Hepatocyte (in vitro differentiated cells): Measurements from ENCODE around the gene SPTLC1. TPM values are rescaled to one million over a fixed set of nuclear protein-coding genes. Genes with fewer than 3 reads are reported as not detected.

ENCODE experiments used
- DNase-seq: peaks from one replicate; pipeline ENCODE4 v3.0.0-alpha.2; 2016; ENCODE audit warnings: low spot score
- H2AFZ ChIP-seq: fragments of 200-600 bp; sonication (generic); 2 replicates; pipeline ENCODE4 v1.6.0; 2016; ENCODE audit warnings: antibody characterized with exemption, mild to moderate bottlenecking
- H3K27ac ChIP-seq: fragments of 200-600 bp; sonication (generic); 2 replicates; pipeline ENCODE4 v1.5.1; 2016; ENCODE audit warnings: mild to moderate bottlenecking
- H3K27me3 ChIP-seq: fragments of 200-600 bp; sonication (generic); 2 replicates; pipeline ENCODE4 v1.6.1; 2016
- H3K36me3 ChIP-seq: fragments of 200-600 bp; sonication (generic); replicated peaks from 2 replicates; pipeline ENCODE4 v1.5.1; 2016; ENCODE audit warnings: low read depth; ENCODE audit not compliant: insufficient read depth
- H3K4me1 ChIP-seq: fragments of 200-600 bp; sonication (generic); 2 replicates; pipeline ENCODE4 v1.5.1; 2016; ENCODE audit warnings: mild to moderate bottlenecking, moderate library complexity; ENCODE audit not compliant: insufficient read depth
- H3K4me2 ChIP-seq: fragments of 200-600 bp; sonication (generic); 2 replicates; pipeline ENCODE4 v1.6.0; 2016
- H3K4me3 ChIP-seq: fragments of 200-600 bp; sonication (generic); 2 replicates; pipeline ENCODE4 v1.5.1; 2016; ENCODE audit warnings: mild to moderate bottlenecking
- H3K79me2 ChIP-seq: fragments of 200-600 bp; sonication (generic); 2 replicates; pipeline ENCODE4 v1.6.0; 2017; ENCODE audit warnings: mild to moderate bottlenecking
- H3K9me2 ChIP-seq: fragments of 200-600 bp; sonication (generic); replicated peaks from 2 replicates; pipeline ENCODE4 v1.6.0; 2017; ENCODE audit warnings: mild to moderate bottlenecking; ENCODE audit not compliant: insufficient read depth
- H3K9me3 ChIP-seq: fragments of 200-600 bp; sonication (generic); 2 replicates; pipeline ENCODE4 v1.5.1; 2016; ENCODE audit warnings: low read depth, mild to moderate bottlenecking
- H4K20me1 ChIP-seq: fragments of 200-600 bp; sonication (generic); 2 replicates; pipeline ENCODE4 v1.6.0; 2016; ENCODE audit warnings: mild to moderate bottlenecking; ENCODE audit not compliant: insufficient read depth, poor library complexity, severe bottlenecking
- EZH2 ChIP-seq: fragments of 200-600 bp; sonication (generic); IDR thresholded peaks from 2 replicates; pipeline ENCODE4 v1.6.1; 2016; ENCODE audit warnings: antibody characterized with exemption, mild to moderate bottlenecking, borderline replicate concordance
- EZH2phosphoT487 ChIP-seq: fragments of 200-600 bp; sonication (generic); IDR thresholded peaks from one replicate; pipeline ENCODE4 v1.6.1; 2018; ENCODE audit warnings: antibody characterized with exemption, mild to moderate bottlenecking, low read depth, moderate library complexity; ENCODE audit not compliant: unreplicated experiment, severe bottlenecking
- WGBS: methylation state at CpG from one replicate; pipeline ENCODE4 v1.1.6; 2016; ENCODE audit warnings: low lambda C conversion rate; ENCODE audit errors: missing lambda C conversion rate; 5-methylcytosine and 5-hydroxymethylcytosine counted together
- polyA plus RNA-seq: library from polyadenylated mRNA; unstranded; fragments of >200 nt; fragmentation: Nextera tagmentation; extraction: Ambion mirVana; gene quantifications from 2 replicates; pipeline ENCODE4 v1.2.1, GENCODE V29; 2016
- total RNA-seq: library from RNA; depleted of rRNA; stranded (reverse); fragments of >200 nt; gene quantifications from 2 replicates; pipeline ENCODE4 v1.2.3, GENCODE V29; 2014
- TF ChIP-seq, protein P1 (sequence below): fragments of 200-600 bp; sonication (generic); IDR thresholded peaks from 2 replicates; pipeline ENCODE4 v1.5.1; 2016; ENCODE audit warnings: antibody characterized with exemption, mild to moderate bottlenecking; ENCODE audit not compliant: poor library complexity

The SPTLC1 gene
- total and polyA plus RNA-seq, 2 experiments from 2014 or later, result 67.6 to 101 TPM

DNA sequence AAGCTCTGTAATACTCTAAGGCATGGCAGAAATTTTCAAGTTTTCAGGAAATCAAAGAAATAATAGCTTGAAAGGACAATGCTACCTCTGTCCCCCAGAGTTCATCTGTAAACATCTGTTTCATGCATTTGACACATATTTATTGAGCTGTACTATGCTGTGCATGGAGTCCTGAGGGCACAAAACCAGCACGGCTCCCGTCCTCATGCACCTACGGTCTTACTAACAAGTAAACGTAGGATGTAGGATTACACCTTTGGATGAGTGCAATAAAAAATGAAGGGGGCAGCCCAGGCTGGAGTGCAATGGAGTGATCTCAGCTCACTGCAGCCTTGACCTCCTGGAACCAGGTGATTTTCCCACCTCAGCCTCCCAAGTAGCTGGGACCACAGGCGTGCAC, 81.9 kb downstream of the SPTLC1 start:
- no peaks in the 10 kb centered on the region for H3K36me3 ChIP-seq
- no peak overlapping the region for H3K4me2 ChIP-seq
- H2AFZ ChIP-seq, result no peak overlapping the region
- DNase-seq, result no peak
- H3K4me3 ChIP-seq, result no peak overlapping the region
- WGBS, result 95% methylated on average over 5 of the region's 5 CpGs
- no peaks in the 10 kb centered on the region for H3K79me2 ChIP-seq
- no peaks in the 10 kb centered on the region for H3K9me3 ChIP-seq
- no peaks in the 10 kb centered on the region for H4K20me1 ChIP-seq
- H3K27me3 ChIP-seq, result no peaks in the 10 kb centered on the region
- TF ChIP-seq, protein P1, sequence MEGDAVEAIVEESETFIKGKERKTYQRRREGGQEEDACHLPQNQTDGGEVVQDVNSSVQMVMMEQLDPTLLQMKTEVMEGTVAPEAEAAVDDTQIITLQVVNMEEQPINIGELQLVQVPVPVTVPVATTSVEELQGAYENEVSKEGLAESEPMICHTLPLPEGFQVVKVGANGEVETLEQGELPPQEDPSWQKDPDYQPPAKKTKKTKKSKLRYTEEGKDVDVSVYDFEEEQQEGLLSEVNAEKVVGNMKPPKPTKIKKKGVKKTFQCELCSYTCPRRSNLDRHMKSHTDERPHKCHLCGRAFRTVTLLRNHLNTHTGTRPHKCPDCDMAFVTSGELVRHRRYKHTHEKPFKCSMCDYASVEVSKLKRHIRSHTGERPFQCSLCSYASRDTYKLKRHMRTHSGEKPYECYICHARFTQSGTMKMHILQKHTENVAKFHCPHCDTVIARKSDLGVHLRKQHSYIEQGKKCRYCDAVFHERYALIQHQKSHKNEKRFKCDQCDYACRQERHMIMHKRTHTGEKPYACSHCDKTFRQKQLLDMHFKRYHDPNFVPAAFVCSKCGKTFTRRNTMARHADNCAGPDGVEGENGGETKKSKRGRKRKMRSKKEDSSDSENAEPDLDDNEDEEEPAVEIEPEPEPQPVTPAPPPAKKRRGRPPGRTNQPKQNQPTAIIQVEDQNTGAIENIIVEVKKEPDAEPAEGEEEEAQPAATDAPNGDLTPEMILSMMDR, result no peak
- TF ChIP-seq EZH2 (no peak), EZH2phosphoT487 (no peak)
- H3K9me2 ChIP-seq, result no peaks in the 10 kb centered on the region
- H3K4me1 ChIP-seq, result peaks cover 16% of the 10 kb centered on the region
- no peak overlapping the region for H3K27ac ChIP-seq

- Histone ChIP-seq H3K9me3 (no peaks in the 10 kb centered on the region), H3K27me3 (no peaks in the 10 kb centered on the region), H3K79me2 (no peaks in the 10 kb centered on the region), H3K9me2 (no peaks in the 10 kb centered on the region), H2AFZ (no peak overlapping the region), H3K4me2 (no peak overlapping the region), H3K27ac (no peak overlapping the region), H3K36me3 (no peaks in the 10 kb centered on the region), H3K4me3 (no peak overlapping the region), H3K4me1 (peaks cover 16% of the 10 kb centered on the region), H4K20me1 (no peaks in the 10 kb centered on the region)
- no peak for DNase-seq
- 87% methylated on average over 5 of the region's 5 CpGs for WGBS
- no peak for TF ChIP-seq EZH2
- TF ChIP-seq, protein P1, result no peak
- no peak for TF ChIP-seq EZH2phosphoT487
Measured at GRCh38 chr9:92032891-92033290, 82.3 kb downstream of the SPTLC1 start.

GRCh38 chr9:92030367-92030766, 84.8 kb downstream of the SPTLC1 start:
- H3K36me3 ChIP-seq, result no peaks in the 10 kb centered on the region
- TF ChIP-seq EZH2phosphoT487 (no peak), EZH2 (no peak)
- TF ChIP-seq, protein P1, result no peak

DNA sequence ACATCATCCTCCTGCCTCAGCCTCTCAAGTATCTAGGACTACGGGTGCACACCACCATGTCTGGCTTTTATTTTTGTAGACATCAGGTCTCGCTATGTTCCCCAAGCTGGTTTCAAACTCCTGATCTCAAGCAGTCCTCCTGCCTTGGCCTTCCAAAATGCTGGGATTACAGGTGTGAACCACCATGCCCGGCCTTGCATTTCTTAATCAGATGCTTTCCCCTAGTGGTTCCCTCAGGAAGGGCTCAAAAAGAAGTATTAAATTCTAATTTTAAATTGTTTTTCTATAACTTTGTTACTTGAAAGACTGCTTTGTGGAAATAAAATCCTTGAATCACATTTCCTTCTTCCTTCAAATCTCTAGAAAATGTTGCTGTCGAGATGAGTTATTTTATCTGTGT, 85.7 kb downstream of the SPTLC1 start:
- no peak overlapping the region for H3K27ac ChIP-seq
- peaks cover under 1% of the 10 kb centered on the region for H3K4me1 ChIP-seq
- WGBS, result 86% methylated on average over 4 of the region's 4 CpGs
- TF ChIP-seq, protein P1, result peak; percentile 17
- TF ChIP-seq EZH2, result no peak
- no peak for TF ChIP-seq EZH2phosphoT487
- H3K79me2 ChIP-seq, result no peaks in the 10 kb centered on the region
- H4K20me1 ChIP-seq, result no peaks in the 10 kb centered on the region
- no peaks in the 10 kb centered on the region for H3K9me3 ChIP-seq
- no peaks in the 10 kb centered on the region for H3K9me2 ChIP-seq
- no peaks in the 10 kb centered on the region for H3K27me3 ChIP-seq
- no peaks in the 10 kb centered on the region for H3K36me3 ChIP-seq
- no peak overlapping the region for H3K4me2 ChIP-seq
- H2AFZ ChIP-seq, result no peak overlapping the region
- DNase-seq, result no peak
- H3K4me3 ChIP-seq, result no peak overlapping the region

More at GRCh38 chr9:92030367-92030766, 84.8 kb downstream of the SPTLC1 start:
- Histone ChIP-seq H3K27ac (no peak overlapping the region), H3K4me1 (peaks cover 9% of the 10 kb centered on the region), H4K20me1 (no peaks in the 10 kb centered on the region), H3K4me2 (no peak overlapping the region), H3K79me2 (no peaks in the 10 kb centered on the region), H2AFZ (no peak overlapping the region), H3K4me3 (no peak overlapping the region), H3K9me2 (no peaks in the 10 kb centered on the region), H3K9me3 (no peaks in the 10 kb centered on the region), H3K27me3 (no peaks in the 10 kb centered on the region)
- WGBS, result 89% methylated on average over 3 of the region's 3 CpGs
- DNase-seq, result no peak
